AG04450 (cell line): Measurements from ENCODE around the gene ATP11A. TPM values are rescaled to one million over a fixed set of nuclear protein-coding genes. Genes with fewer than 3 reads are reported as not detected.

Source experiments
- CTCF ChIA-PET: fragments of 300-600, 350-600 bp; formaldehyde crosslinking; extraction: SDS; loops from one replicate; lab custom pipeline; 2022; ENCODE audit warnings: antibody characterized with exemption, inconsistent platforms; lab: Charles Lee
- POLR2A ChIA-PET: fragments of 350-600 bp; formaldehyde crosslinking; extraction: SDS; loops from one replicate; lab custom pipeline; 2021; ENCODE audit warnings: antibody characterized with exemption, inconsistent platforms; lab: Yijun Ruan, JAX
- DNase-seq: peaks from one replicate; pipeline ENCODE4 v3.0.0-alpha.2; 2011; ENCODE audit warnings: low read depth, low spot score
- H3K27ac ChIP-seq: one replicate; pipeline ENCODE4 v1.5.1; 2012; ENCODE audit warnings: low read depth, low read length, control low read depth
- H3K27me3 ChIP-seq: one replicate; pipeline ENCODE4 v1.6.0; 2012; ENCODE audit warnings: low read length; ENCODE audit not compliant: control insufficient read depth, insufficient read depth
- H3K4me3 ChIP-seq: 2 replicates; pipeline ENCODE4 v1.5.1; 2011; ENCODE audit warnings: mild to moderate bottlenecking, low read depth, low read length, control low read depth
- H3K9me3 ChIP-seq: 2 replicates; pipeline ENCODE4 v1.5.1; 2012; ENCODE audit warnings: low read length; ENCODE audit not compliant: control insufficient read depth, insufficient read depth
- polyA plus RNA-seq: library from polyadenylated mRNA; depleted of rRNA; stranded (reverse); fragments of >200 nt; gene quantifications from 2 replicates; pipeline ENCODE4 v1.2.3, GENCODE V29; 2011
- TF ChIP-seq, protein P1 (sequence below): IDR thresholded peaks from 2 replicates; pipeline ENCODE4 v1.5.1; 2011; ENCODE audit warnings: low read depth, low read length, control low read depth, inconsistent platforms

ATP11A gene
- polyA plus RNA-seq, 1 experiment: 5.8 TPM

GRCh38 chr13:112803422-112803821, 113.6 kb downstream of the ATP11A start:
- ChIA-PET CTCF (no interaction called here), POLR2A (no interaction called here)
- Histone ChIP-seq H3K27ac (no peak overlapping the region), H3K27me3 (no peaks in the 10 kb centered on the region), H3K4me3 (no peak overlapping the region), H3K9me3 (no peaks in the 10 kb centered on the region; the same call in 1 of the 2 replicates)
- DNase-seq: no peak
- TF ChIP-seq, protein P1, sequence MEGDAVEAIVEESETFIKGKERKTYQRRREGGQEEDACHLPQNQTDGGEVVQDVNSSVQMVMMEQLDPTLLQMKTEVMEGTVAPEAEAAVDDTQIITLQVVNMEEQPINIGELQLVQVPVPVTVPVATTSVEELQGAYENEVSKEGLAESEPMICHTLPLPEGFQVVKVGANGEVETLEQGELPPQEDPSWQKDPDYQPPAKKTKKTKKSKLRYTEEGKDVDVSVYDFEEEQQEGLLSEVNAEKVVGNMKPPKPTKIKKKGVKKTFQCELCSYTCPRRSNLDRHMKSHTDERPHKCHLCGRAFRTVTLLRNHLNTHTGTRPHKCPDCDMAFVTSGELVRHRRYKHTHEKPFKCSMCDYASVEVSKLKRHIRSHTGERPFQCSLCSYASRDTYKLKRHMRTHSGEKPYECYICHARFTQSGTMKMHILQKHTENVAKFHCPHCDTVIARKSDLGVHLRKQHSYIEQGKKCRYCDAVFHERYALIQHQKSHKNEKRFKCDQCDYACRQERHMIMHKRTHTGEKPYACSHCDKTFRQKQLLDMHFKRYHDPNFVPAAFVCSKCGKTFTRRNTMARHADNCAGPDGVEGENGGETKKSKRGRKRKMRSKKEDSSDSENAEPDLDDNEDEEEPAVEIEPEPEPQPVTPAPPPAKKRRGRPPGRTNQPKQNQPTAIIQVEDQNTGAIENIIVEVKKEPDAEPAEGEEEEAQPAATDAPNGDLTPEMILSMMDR: no peak

DNA sequence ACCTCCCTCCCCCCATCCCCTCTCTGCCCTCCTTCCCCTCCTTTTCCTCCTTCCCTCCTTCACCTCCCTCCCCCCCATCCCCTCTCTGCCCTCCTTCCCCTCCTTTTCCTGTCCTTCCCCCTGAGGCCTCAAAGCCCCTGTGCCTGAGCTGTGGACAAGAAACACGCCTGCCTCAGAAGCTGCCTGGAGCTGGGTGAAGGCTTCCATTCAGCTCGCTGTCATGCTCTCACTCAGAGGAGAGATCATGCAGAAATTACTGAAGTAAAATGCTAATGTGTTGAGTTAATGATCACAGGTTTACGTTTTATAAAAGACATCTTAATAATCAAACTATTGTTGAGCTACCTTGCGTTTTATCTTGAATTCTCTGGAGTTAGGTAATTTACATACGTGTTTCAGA, 114.5 kb downstream of the ATP11A start:
- H3K27me3 ChIP-seq: no peaks in the 10 kb centered on the region
- no peak for DNase-seq
- no peak overlapping the region for H3K27ac ChIP-seq
- TF ChIP-seq, protein P1: no peak
- CTCF ChIA-PET: interaction anchor here (0.6 kb wide), 1 partner anchor 561 kb away, joined by 3 read pairs; no protein-coding TSS in a partner anchor
- H3K9me3 ChIP-seq: no peaks in the 10 kb centered on the region; the same call in 1 of the 2 replicates
- POLR2A ChIA-PET: no interaction called here
- H3K4me3 ChIP-seq: no peak overlapping the region

DNA sequence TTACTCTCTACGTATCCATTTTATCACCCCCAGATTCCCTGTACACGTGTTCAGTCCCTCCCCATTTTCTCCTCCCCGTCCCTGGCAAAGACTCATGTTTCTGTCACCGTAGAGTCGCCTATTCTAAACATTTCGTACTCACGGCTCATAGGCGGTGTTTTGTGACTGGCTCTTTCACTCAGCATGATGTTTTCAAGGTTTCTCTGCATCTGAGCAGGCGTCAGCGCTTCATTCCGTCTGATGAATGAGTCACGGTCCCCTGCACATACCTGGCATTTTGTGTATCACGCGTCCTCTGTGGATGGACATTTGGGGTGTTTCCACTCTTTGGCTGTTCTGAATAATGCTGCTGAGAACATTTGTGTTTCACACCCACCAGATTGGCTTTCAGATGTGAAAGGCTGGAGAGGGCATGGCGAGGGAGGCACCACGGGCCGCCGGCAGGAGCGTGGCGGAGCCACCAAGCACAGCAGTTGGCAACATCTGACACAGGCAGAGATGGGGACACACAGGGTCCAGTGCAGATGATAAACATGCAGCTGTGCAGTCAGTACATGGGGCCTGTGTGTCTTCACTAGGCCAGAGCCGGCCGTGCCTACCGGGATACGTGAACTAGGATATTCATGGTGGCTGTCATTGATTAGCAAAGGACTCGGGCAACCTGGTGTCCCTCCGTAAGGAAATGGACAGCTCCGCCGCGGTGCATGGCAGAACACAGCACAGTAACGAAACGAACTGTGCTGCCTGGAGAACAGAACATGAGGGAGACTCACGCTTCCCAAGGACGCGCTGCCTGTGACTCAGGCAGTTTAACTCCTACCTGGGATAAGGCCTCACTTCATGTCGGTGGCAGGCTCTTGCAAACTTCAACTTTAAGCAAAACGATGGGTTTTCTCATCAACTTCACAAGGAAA, 117.2 kb downstream of the ATP11A start:
- POLR2A ChIA-PET: no interaction called here
- DNase-seq: no peak

DNA sequence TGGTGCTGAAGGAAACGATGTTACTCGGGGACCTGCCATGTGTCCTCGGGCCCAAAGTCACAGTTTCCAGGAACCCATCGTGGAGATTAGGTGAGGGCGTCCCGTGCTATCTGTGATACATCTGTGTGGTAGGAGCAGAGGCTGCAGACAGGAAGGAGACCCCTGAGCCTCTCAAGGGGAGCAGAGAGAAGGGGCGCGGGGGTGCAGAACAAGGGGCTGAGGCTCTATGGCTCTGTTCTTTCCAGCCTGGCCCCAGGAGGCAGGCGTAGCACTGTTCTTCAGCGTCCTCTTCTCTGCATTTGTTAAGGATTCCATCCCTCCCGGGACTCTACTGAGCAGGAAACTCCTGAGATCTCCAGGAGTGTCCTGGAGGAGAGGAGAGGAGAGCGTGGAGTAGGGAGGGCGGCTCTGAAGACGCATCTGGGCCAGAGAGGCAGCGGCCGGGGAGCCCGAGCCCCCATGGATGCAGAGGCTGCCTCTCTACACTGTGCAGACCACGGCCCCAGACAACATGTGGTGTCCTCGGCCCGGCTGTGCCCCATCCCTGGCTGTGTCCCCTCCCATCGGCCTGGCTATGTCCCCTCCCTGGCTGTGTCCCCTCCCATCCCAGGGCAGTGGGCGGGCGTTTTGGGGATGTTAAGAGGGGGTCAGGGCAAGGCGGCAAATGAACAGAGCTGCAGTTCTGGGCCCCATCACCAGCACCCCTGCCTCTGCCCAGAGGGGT, 118.0 kb downstream of the ATP11A start:
- ChIA-PET CTCF (no interaction called here), POLR2A (no interaction called here)
- TF ChIP-seq, protein P1: no peak
- no peak for DNase-seq
- no peak overlapping the region for H3K27ac ChIP-seq
- no peaks in the 10 kb centered on the region for H3K27me3 ChIP-seq
- H3K9me3 ChIP-seq: no peaks in the 10 kb centered on the region; the same call in 1 of the 2 replicates
- no peak overlapping the region for H3K4me3 ChIP-seq

More for the DNA sequence above, 117.2 kb downstream of the ATP11A start:
- TF ChIP-seq, protein P1: no peak
- no peaks in the 10 kb centered on the region; the same call in 1 of the 2 replicates for H3K9me3 ChIP-seq
- no peak overlapping the region for H3K4me3 ChIP-seq
- no peak overlapping the region for H3K27ac ChIP-seq
- CTCF ChIA-PET: interaction anchor here (0.6 kb wide), 1 partner anchor 16 kb away, joined by 3 read pairs; no protein-coding TSS in a partner anchor
- no peaks in the 10 kb centered on the region for H3K27me3 ChIP-seq
